ENCODE results near the gene TNRC6B.
"Not testable (repeated sequence)": the region's sequence is repeated elsewhere in the genome, so short reads cannot be mapped to it uniquely, and the experiment has no call there.

The TNRC6B gene, protein sequence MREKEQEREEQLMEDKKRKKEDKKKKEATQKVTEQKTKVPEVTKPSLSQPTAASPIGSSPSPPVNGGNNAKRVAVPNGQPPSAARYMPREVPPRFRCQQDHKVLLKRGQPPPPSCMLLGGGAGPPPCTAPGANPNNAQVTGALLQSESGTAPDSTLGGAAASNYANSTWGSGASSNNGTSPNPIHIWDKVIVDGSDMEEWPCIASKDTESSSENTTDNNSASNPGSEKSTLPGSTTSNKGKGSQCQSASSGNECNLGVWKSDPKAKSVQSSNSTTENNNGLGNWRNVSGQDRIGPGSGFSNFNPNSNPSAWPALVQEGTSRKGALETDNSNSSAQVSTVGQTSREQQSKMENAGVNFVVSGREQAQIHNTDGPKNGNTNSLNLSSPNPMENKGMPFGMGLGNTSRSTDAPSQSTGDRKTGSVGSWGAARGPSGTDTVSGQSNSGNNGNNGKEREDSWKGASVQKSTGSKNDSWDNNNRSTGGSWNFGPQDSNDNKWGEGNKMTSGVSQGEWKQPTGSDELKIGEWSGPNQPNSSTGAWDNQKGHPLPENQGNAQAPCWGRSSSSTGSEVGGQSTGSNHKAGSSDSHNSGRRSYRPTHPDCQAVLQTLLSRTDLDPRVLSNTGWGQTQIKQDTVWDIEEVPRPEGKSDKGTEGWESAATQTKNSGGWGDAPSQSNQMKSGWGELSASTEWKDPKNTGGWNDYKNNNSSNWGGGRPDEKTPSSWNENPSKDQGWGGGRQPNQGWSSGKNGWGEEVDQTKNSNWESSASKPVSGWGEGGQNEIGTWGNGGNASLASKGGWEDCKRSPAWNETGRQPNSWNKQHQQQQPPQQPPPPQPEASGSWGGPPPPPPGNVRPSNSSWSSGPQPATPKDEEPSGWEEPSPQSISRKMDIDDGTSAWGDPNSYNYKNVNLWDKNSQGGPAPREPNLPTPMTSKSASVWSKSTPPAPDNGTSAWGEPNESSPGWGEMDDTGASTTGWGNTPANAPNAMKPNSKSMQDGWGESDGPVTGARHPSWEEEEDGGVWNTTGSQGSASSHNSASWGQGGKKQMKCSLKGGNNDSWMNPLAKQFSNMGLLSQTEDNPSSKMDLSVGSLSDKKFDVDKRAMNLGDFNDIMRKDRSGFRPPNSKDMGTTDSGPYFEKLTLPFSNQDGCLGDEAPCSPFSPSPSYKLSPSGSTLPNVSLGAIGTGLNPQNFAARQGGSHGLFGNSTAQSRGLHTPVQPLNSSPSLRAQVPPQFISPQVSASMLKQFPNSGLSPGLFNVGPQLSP (N-terminal part only)

DNA sequence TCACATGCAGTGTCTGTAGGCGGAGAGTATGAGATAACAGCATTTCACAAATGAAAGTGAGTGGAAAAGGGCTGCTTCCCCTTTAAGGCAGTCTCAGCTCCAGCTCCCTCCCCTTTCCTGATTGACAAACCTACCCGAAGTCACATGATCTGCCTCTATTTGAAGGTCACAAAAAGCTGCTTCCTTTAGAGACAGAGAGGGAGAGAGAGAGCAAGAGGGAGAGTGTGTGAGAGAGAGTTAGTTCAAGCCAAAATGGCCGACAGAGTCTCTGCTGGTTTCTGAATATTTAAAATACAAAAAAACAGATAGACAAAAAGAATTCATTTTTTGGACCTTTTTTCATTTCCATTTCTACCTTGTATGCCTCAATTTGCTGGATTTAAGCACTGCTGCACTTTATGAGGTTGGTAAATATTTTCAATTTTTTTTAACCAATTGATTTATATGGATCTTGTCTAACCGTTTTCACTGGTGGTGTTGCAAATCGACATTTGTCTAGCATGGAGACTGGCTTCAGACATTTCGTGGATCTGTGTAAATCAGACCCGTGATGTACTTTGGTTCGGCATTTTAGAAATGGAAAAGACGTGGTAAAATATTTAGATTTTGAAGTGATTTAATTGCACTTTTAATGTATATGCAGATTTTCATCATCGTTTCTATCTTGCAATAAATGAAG is at the start of gene TNRC6B:
TNRC6B (plus strand) TSS at position 188 of the 679 bp plus-strand sequence; CDS start at position 399, 211 bp downstream.
- peak; percentile 59 to 74 for DNase-seq

DNA sequence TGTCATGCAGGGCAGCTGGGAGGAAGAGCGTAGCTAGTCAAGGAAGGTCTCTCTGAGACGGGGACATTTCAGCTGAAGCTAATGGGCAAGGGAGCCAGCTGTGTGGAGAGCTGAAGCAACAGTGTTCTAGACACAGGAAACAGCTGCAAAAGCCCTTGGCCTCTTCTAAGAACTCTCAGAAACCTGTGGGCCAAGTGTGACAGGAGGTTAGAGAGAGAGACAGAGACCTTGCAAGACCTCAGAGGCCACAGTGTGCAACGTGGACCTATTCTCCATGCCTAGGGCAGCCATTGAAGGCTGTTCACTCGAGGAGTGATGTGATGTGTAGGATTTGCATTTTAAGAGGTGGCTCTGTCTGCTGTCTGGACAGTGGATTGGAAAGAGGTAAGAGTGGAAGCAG is 48.7 kb upstream of the TNRC6B start:
- DNase-seq: no peak

DNA sequence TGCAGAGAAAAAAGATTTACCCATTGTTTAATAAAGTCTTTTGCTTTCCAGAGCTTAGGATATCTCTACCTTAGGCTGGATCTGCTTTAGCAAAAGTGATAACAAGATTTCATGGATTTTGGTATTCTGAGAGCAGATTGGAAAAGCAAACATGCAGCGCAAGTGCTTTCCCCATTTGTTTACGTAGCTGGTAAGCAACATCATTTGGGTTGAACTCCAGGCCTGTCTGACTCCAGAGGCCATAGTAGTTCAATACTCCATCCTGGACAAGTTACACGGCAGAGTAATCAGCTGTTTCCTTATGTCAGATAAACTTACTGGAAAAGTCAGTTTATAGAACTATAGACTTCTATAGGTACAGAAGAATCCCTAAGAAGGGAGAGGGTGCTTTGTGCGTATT is 40.6 kb upstream of the TNRC6B start:
- DNase-seq: no peak

DNA sequence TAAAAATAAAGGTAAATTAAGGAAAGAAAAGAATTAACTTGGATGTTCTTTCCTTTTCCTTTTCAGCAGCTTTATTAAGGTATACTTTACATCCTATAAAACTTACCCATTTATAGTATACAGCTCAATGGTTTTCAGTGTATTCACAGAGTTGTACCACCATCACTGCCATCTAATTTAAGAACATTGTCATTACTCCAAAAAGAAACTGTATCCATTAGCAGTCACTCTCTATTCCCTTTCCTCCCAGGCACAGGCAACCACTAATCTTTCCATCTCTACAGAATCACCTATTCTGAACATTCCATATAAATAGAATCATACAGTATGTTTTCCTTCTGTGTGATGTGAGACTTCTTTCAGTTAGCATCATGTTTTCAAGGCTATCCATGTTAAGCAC is 38.9 kb upstream of the TNRC6B start:
- no peak for DNase-seq

DNA sequence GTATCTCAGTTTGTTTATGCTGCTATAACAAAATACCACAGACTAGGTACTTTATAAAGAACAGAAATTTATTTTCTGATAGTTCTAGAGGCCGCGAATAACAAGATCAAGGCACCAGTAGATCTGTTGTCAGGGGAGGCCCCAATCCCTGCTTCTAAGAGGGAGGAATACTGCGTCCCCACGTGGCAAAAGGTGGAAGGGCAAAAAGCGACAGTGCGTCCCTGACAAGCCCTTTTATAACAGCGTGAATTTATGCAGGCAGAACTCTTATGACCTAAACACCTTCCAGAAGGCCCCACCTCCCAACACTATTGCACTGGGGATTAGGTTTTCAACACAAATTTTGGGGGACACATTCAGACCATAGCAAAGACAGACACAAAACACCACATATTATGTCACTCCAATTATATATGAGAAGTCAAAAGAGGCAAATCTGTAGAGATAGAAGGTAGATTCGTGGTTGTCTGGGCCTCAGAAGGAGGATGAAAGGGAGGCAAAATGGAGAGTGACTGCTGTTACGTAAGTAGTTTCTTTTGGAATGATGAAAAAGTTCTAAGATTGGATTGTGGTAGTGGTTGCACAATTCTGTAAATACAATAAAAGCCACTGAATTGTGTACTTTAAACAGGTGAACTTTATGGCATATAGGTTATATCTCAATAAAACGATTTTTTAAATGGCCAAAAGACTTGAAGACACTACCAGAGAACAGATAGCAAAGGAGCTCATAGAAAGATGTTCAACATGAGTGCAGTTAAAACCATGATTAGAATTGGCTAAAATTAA is 30.1 kb upstream of the TNRC6B start:
- no peak for DNase-seq

DNA sequence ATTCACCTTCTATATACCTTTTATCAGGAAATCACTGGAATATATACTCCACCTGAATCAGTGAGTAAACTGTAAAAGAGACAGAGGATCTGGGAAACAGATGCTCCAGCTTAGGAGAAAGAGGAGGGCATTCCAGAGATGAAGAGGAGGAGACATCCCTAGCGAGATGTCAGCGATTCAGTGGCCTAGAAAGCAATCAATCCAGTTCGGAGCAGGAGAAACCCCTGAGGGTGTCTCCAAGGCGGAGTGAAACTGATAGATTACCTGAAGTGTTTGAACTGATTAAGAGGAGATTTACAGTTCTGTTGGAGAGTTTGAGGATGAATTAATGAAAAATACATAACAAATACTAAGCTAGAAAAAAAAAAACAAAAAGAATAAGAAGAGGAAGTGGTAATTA is 24.5 kb upstream of the TNRC6B start:
- no peak for DNase-seq

DNA sequence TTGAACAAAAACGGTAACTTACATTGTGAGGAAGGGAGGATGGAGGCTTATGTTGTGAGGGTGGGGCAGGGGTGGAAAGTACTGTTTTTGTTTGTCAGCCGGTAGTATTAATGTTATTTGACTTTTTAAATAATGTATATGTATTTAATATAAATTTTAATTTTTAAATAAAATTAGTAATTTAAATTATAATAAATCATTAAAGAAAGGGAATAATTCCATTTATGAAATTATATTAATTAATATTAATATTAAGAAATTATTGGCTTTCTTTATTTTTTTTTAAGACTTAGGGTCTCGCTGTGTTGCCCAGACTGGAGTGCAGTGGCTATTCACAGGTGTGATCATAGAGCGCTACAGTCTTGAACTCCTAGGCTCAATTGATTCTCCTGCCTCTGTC is 24.0 kb upstream of the TNRC6B start:
- no peak for DNase-seq

DNA sequence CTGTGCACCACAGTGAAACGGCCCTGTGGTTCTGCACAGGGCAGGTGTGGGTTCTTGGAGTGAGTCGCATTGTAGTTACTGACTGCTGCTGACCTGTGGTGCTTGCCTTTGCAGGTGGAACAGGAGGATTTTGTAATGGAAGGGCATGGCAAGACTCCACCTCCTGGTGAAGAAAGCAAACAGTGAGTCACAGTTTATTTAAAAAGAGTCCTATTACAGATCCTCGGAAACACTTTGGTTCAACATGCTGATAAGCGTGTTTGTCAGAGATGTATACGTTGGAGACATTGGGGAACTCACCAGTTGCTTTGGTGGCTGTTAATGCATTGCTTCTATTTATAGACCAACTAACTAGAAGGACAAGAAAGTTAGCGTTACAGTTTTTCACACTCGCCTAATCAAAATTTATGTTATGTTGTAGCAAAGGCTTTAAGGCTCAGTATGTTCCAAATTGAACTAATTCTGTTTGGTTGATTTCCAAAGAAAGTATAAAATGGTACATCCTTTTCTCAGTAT is 21.7 kb upstream of the TNRC6B start:
- DNase-seq: peak in 1 of 2 experiments; percentile 15

DNA sequence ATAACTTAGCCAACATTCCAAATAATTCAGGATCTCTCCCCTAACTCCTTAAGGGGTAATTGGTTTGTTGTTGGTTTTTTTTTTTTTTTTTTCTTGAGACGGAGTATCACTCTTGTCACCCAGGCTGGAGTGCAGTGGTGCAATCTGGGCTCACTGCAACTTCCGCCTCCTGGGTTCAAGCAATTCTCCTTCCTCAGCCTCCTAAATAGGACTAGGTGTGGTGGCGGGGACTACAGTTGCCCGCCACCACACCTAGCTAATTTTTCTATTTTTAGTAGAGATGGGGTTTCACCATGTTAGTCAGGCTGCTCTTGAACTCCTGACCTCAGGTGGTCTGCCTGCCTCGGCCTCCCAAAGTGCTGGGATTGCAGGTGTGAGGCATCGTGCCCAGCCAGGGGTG is 21.0 kb upstream of the TNRC6B start:
- not testable (repeated sequence) for DNase-seq

DNA sequence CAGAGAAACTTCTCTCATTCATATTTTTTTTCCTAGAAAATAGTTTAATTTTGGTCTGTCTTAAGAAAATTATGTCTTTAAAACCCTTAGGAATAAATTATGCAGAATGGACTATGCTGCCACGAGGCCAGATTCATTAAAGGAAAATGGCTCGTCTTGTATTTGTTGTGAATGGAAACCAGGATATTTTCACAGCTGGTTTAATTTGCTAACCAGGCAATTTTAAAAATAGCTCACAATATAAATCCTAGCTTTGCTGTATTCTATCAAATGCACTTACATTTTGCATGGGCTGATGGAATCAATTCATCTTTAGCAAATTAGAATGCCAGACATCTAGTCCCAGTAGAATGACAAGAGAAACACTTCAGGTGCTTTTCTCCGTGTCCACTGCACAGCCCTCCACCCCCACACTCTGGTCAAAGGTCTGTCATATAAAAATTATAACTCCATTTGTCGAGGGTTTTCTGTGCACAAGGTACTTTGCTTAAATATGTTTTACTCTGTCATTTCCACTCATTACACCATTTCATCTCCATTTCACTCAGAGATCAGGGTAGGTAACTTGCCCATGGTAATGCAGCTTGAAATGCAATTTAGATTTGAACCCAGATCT is 20.3 kb upstream of the TNRC6B start:
- DNase-seq: no peak

DNA sequence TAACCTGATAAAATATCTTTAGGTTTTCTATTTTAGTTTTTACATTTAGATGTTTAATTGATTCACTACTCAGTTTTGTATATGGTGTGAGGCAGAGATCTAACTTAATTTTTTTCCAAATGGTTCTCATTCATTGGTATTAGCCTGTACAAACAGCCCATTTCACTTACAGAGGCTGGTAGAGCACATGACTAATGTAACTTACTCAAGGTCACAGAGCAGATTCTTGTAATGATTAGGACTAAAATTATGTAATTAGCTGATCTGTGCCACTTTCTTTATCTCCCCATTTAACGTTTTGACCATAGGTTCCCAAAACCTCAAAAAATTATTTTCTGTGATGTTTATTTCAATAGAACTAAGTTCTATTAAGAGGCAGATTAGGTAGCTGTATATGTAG is 16.5 kb upstream of the TNRC6B start:
- DNase-seq: no peak

DNA sequence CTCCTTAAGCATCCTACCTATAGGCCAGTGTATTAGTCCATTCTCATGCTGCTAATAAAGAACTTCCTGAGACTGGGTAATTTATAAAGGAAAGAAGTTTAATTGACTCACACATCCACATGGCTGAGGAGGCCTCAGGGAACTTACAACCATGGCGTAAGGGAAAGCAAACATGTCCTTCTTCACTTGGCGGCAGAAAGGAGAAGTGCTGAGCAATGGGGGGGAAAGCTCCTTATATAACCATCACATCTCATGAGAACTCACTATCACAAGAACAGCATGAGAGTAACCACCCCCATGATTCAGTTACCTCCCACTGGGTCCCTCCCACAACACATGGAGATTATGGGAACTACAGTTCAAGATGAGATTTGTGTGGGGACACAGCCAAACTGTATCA is 12.2 kb upstream of the TNRC6B start:
- DNase-seq: not testable (repeated sequence)

DNA sequence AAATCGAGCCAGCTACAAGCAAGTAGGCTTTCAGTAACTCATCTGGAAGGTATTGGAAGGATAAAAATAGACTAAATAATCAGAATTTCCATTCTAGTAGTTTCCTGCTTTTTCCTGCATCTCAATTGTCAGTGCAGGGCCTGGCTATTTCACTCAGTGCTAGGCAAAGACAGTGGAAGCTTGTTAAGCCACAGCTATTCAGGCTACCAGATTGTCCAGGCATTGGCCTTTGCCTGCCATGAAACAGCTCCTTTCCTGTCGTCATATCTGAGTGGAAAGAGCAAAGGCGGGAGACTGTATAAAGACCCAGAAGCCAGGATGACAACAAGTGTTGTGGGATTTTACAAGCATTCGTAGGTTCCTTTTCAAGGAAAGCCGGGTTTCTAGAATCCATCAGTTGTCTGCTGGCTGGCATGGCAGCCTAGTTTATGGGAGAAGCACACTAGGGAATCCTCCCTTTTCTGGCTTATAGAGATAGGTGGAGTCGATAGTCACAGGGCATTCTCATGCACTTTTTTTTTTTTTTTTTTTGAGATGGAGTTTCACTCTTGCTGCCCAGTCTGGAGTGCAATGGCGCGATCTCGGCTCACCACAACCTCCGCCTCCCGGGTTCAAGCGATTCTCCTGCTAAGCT is 2.0 kb upstream of the TNRC6B start:
- no peak for DNase-seq

DNA sequence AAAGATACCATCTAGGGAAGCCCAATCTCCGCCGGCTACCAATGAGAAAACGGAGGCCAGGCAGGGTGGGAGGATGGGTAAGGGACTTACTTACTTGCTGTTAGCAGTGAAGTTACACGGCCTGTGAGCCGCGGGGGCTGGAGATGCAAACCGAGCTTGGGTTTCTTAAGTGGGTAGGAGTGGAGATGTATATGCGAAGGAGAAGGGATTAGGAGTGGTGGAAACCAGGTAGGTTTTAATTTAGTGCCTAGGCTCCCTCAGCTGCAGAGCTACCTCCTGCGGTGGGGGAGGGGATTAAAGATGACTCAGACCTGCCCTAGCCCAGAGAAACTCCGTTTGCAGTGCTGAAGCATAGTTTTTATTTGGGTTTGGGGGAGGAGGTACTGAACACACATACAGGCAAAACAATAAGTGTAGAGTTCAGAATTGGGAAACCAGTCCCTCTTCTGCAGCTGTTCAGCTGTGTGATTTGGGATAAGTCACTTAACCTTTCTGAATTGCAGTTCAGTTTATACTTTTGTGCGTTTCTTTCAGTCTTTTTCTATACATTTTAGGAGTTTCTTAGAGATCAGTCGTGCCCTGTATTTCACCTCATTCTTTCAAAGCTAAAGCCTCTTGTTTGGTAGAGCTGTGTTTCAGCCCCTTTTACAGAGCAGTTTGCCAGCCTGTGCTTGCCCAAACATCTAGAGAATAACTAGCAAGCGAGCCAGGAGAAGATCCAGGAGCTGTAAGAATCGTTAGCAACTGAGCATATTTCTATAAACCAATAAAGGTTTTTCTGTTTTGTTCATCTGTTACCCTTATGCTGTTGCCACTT is 596 bp upstream of the TNRC6B start:
- DNase-seq: peak; percentile 74 to 82

DNA sequence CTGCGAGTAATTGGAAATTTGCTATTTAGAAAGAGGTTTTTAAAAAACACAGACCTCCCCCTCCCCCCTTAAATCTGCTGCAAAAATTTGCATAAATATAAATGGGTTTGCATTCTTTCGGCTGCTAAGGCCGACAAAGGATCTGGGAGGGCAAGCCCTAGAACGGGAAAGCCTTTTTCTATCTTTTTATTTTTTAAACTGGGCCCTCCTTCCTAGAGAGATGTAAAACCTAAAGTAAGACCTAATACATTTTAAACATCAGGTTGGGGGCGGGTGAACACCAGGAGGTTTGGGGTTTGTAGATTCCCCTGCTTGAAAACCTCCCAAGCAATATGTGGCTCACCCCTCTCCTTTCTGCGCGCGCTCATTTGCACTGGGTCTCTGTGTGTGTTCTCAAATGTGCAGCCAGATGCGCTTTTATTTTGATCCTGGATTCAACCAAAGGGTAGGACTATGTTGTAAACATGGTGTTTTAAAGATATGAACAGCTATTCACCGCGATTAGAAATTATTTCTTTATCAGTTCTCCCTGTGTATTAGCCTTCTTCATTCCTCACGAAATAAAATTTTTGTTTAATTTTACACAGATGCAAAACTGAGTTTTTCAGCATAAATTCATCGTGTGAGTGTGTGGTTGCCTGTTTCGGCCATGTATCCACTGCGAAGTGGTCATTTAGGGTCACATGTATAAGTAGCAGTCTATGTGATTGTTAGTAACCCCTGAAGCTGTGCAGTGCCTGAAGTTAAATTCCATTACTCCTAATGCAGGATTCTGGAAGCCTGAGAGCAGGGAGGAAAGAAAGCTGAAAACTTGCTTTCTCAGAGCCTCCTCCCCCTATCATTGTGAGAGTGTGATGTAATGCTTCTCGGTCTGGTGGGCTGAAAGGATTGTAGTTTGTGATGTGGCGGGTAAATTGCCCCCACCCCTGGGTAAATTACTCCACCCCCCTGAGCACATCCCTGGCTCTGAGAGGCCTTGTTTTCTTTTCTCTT is 988 bp downstream of the TNRC6B start:
- DNase-seq: peak; percentile 30 to 55

DNA sequence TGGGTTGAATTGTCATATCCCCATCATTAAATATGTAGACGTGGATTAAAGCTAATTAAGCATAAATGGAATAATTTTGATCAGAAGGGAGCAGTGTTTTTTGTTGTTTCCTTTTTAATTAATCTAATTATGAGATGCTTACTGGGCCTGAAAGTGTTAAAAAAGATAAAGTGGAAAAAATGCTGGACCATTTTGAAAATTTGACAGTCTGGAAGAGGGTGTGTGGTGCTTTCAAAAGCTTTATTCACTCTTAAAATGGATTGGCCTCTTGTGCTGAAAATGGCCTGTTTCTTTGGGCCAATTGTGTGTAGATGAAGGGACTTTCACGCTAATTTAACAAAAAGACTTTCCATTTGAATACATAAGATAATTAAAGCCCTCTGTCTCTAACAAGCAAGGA is 1.8 kb downstream of the TNRC6B start:
- DNase-seq: no peak

DNA sequence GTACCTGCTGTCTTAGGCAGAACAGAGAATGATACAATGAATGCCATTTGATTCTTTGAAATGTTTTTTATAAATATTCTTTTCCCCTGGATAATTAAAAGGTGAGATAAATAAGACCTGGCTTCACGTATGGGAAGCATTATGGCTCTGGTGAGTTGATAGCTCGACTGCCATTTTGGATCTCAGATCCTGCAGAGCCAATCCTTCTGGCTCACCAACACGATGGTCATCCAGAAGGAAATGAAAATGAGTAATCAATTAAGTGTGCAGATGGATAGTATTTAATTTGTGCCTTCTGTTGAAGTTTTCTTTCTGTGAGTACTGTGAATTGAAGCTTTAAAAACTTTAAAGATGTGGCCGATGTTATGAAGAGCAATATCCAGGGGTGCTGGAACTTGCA is 2.7 kb downstream of the TNRC6B start:
- DNase-seq: no peak

DNA sequence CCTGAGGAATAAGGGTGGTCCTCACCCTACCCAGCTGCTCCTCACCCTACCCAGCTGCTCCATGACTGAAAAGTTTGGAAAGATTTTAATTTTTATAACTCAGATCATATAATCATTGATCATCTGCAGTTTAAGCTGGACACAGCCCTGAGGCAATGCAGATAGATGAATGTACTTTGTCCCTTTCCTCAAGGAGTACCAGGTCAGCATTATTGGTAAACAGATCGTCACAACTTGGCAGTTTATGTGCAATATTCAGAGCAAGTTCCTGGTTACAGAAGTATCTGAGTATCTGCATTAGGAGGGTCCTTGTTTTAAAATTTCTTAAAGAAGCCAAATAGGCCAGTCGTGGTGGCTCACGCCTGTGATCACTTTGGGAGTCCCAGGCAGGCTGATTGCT is 3.6 kb downstream of the TNRC6B start:
- DNase-seq: no peak

All from activated CD4-positive, alpha-beta T cell treated with anti-CD3 and anti-CD28 coated beads, Interleukin-2, amount 50 U/mL, for 48 hours (primary cell).